Dermis microvascular lymphatic vessel endothelial cell (primary cell): Measurements from ENCODE around the gene SLC2A9. TPM values are rescaled to one million over a fixed set of nuclear protein-coding genes. Genes with fewer than 3 reads are reported as not detected.

Experiments
- DNase-seq, 2 donors: peaks; one replicate each; pipeline versions ENCODE4 v3.0.0 to v3.0.0-alpha.2; 2010; ENCODE audit warnings: low read depth in 2 of 2
- total RNA-seq: library from RNA; depleted of rRNA; stranded (reverse); fragments of >200 nt; gene quantifications from 2 replicates; pipeline ENCODE4 v1.2.1, GENCODE V29; 2014

SLC2A9 gene
- total RNA-seq, 1 donor from 2014 or later, result 0.90 TPM

DNA sequence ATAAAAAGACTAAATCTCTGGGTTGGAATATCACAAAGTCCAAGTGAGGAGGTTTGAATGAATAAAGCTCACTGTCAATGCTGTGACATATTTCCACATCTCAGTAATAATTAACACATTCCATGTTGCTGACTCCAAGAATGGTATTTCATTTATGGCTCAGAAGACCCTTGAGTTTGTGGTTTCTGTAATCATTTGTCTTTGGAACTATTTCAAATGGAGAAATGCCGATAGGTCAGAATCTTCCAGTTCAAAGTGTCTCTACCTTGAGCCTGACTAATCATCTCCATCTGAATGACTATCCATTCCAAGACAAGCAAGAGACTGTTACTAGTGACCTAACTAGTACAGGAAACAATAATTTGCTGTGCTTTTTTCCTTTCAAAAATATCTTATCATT, 24.2 kb upstream of the SLC2A9 start:
- DNase-seq, result no peak

DNA sequence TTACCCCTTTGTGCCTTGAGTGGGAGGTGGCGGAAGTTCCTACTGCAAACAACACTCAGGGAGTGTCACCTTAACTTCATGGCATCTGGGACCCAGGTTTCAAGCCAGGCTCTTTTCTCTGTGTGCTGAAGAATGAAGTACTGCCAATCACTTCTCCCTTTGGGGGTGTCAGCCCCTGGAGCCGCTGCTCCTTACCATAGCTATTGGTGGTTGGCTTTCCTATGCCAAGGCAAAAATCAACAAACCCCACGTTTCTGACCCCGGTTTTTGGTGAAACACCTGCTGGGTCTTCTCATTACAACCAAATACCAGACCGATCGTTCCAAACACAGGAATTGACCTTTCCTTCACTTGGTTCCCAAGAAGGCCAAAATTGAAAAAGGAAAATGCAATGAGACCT, 19.7 kb upstream of the SLC2A9 start:
- DNase-seq, result no peak

DNA sequence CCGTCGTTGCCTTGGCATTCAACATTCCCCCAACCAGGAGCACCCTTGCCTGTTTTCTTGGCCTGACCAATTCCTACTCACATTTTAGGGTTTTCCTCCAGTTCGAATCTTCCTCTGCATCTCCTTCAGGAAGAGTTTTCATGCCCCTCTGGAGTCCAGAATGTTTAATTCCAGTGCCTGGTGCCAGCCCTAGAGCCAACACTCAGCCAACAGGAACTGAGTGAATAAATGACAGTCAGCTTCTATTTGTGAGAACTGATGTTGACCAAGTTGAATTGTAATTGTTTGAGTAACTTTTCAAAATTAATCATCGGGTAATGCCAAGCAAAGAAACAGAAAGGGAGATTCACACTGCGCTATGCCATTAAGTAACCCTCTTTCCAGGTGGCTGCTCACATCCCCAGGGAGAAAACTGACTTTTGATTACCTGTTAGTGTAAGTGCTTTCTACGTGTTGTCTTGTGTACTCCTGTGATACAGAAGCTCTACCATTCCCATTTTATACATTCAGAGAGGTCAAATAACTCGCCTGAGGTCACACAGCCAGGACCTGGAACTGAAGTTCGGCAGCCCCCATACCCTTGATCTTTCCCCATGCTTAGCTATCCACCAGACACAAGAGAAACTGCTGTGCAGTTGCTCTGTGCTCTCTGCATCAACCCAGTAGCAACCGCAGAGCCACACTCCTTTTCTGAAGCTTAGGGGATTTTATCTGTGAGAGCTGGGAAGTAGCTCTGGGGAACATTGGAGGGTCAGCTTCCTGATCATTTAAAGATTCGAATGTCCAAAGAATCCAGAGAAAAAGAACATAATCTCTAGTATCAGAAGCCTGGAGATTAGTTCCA, 19.0 kb upstream of the SLC2A9 start:
- DNase-seq, result no peak

DNA sequence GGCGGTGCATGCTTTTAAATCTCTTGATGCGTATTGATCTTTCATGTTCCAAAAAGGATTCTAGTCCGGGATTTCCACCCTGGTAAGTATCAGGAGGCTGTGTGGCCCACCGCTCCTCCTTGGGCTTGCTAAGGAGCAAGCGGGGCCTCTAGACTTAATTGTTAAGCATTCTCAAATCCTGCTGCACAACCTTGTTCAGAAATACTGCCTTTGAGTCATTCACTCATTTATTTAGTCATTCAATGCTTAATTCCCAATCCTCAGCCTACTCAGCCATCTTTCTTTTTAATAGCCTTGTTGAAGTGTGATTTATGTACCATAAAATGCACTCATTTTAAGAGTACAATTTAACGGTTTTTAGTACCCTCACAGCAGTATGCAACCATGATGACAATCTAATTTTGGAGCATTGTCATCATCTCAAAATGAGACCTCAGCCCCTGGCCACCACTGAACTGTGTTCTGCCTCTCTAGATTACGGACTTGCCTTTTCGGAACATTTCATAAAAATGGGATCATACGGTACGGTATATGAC, 15.6 kb upstream of the SLC2A9 start:
- DNase-seq, result no peak

DNA sequence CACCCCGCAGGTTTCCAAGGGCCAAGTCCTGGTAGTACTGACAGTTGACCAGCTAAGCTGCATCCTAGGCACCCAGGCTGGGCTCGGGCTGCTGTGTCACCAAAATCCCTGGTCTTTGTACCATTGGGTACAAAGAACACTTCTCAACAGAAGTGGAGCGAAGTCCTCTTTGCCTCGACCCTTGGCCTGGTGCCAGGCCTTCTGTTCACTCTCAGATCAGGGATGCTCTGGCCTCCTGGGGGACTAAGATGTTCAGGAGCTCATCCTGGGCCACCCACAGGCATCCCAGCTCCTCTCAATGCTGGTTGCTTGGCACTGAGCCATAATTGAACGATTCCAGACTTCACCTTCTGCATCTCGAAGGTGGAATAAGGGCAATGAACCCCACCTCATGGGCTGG, 13.8 kb upstream of the SLC2A9 start:
- no peak for DNase-seq

DNA sequence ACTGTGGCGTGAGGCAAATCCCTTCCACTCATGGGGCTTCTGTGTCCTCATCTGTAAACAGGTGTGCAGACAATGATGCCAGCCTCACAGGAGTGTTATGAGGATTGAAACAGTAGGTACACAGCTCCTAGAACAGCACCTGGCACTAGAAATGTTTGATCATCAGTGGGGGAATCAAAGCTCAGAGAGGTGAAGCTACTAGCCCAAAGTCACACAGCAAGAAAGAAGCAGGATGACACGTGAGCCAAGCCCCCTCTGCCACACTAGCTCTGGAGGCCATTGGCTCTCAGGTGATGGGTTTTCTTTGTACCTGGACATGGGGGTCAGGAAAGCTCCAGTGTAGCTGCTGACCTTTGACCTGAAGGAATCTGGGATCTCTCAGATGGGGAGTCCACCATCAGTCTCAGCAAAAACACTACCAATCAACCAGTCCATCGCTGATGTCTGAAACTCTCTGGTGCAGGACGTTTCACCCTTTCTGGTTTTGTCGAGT, 13.4 kb upstream of the SLC2A9 start:
- DNase-seq, result no peak

DNA sequence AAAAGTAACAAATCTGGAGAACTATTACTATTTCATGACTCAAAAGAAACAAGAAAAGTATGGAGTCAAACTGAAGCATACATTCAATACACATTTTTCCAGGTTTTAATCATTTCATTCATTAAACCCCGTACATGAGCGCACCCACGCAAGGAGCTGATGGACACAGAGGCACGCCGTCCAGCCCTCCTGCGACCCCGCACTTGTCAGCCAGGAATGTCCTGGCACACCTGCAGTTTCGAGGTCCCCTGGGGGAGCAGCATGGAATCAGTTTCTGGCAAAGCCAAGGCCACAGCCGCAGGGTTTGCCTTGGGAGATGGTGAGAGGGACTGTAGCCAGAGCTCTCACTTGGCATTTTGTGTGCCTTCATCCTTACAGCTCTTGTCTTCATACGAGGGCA, 12.8 kb upstream of the SLC2A9 start:
- no peak for DNase-seq

DNA sequence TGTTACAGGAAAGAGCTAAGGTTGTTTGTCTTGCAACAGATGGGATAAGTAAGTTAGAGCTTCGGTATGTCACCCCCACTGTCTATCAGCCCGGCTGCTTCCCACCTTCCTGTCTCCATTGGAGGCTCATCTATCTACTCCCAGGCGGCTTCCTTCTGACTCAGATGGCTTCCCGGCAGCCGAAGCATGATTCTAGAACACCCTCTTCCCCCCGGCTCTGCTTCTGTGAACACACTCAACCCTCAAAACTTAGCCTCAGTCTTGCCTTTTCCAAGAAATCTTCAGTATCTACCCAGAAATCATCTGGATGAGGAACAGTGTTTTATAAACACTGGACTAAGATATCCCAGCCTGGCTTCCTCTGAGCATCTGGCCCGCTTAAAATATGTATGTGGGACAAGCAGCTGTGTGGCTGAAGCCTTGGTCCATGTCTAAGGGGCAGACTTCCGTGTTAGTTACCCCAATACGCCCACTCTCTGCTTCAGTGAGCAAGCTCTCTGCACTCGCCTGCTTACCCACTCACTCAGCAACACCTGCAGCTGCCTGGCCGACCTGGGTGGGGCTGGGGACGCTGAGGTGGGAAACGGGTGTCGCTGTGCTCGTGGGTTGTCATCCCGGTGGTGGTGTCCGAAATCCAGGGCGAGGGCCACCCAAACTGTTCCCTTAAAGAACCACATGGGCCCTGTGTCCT, 12.0 kb upstream of the SLC2A9 start:
- peak in 1 of 2 donors; percentile 63 for DNase-seq

DNA sequence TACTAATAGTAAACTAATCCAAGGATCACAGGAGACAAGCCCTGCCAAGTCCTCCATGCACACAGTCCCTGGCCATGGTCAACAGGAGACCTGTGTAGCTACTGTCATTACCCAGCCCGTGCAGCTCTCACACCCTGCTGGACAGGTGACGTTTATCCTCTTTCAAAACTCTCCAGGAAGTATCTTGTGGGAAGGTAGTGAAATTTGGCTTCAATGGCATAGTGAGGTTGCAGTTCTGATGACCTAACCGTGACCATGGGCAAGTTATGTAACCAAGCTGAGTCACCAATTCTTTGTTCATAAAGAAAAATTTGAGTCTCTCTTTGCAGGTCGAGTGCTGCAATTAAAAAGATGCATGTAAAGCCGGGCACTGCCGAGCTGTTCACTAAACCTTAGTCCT, 11.3 kb upstream of the SLC2A9 start:
- peak; percentile 59 to 77 for DNase-seq

DNA sequence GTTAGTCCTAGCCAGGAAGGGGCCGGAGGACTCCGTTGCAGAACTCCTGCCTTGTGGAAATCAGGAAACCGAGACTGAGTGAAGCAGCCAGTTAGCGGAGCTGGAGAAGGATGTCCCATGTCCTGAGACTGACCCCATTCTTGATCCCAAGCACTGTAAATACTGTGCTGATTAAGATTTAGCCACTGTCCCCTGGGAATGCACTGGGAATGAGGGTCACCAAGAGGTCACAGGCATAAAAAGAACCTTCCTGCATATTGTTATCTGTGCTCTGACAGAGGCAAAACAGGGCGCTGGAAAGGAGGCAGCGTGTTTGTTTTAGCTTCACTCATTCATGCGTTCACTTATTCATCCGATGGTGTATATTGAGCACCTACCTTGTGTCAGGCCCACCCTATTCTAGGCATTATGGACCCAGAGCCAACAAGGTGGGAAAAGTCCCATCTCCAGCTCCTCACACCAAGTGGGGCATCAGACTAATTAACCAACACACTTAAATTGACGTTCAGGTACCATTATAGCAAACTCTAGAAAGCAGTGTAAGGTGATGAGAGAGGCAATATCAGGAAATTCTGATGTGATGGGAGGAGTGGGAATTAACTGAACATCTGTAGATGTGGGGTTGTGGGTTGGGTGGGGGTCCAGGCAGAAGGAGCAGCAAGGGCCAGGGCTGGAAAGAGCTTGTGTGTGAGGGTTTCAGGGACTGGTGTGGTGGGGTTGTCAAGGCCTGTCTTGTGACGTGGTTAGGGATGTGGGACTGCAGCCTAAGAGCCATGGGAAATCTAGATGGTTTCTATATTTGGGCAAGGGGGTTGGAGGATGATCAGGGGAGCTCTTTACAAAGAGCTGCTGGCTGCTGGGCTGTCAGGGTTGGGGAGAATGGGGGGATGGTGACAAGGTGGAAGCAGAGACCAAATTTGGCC, 10.6 kb upstream of the SLC2A9 start:
- DNase-seq, result peak in 1 of 2 donors; percentile 37

DNA sequence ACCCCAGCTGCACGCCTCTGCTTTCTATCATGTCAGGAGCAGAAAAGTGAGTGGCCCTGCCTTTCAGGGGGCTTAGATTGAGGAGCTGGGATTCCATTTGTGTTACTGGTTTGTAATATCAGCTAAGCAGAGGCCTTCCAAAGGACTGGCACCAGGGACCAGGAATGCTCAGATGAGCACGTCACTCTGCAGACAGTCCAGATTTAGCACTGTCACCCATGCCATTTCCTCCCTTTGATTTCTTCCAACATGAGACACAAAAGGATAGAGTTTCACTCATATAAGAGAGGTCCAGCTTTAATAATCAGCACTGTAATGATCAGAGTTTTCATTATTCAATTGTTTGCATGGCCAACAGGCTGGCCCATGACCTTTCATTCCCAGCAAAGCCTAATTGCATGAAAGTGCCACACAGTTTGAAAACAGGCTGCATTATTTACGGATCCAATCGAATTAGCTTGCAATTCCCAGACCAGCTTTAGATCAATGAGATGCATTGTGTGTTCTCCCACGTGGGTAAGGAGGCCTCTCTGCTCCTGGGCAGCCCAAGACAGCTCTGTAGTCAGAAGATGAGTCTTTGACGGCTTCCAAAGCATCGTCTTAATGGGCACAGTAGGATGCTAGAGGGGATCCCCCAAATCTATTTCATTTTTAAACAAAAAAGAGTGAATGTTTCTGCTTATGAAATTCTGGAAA, 9.8 kb upstream of the SLC2A9 start:
- DNase-seq, result no peak

DNA sequence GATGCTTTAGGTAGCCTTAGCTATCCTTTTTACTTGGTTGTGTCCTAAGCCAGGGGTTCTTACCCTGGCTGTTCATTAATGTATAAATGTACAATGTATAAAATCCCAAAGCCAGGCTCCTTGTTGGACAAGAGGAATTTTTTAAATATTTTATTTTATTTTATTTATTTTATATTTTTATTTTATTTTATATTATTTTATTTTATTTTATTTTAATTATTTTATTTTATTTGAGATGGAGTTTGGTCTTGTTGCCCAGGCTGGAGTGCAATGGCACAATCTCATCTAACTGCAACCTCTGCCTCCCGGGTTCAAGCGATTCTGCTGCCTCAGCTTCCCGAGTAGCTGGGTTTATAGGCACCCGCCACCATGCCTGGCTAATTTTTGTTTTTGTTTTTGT, 8.1 kb upstream of the SLC2A9 start:
- no peak for DNase-seq

DNA sequence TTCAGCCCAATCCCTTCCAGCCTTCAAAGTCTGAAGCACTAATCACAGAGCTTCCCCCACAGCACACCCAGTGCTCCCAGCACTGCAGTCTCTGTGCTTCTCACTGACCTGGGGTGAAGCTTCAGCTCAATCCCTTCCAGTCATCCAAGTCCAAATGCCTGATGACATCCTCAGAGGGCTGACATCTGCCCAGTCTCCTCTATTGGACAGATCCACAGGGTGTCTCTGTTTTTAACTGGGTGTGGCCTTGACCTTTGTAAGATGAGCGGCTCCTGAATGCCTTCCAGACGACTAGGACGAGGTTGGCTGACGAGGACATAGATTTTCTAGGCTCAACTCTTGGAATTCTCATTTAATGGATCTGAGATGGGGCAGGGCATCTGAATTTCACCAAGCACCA, 7.6 kb upstream of the SLC2A9 start:
- DNase-seq, result no peak

DNA sequence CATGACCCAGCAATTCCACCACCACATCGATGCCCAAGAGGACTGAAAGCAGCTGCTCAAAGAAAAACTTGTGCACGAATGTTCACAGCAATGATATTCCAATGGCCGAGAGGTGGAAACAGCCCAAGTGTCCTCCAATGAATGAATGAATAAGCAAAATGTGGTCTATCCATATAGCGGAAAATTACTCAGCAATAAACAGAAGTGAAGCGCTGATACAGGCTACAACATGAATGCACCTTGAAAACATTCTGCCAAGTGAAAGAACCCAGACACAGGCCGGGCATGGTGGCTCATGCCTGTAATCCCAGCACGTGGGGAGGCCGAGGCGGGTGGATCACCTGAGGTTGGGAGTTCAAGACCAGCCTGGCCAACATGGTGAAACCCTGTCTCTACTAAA, 5.2 kb upstream of the SLC2A9 start:
- DNase-seq, result no peak

DNA sequence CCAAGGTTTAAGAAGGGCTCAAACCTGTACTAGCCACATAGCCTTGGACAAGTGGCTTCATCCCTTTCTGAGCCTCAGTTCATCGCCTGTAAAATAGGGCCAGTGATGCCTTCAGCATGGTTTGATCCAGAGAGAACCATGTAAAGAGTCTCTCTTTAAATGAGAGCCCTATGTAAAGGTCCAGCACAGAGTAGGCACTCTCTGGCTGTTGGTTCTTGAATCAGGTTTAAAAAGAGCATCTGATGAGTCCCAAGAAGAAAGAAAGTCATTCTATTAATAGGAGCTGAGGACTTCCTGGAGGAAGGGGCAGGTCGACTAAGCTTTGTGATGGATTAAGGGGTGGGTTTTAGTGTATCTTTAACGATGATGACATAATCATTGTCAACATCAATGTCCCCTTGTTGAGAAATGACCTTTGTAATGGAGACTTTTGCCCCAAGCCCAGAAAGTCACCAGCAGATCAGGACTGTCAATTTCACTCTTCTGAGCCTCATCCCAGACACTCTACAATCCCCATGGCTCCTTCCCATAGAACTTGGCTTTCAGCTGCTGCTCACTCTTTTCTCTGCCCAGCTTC, 4.0 kb upstream of the SLC2A9 start:
- no peak for DNase-seq

DNA sequence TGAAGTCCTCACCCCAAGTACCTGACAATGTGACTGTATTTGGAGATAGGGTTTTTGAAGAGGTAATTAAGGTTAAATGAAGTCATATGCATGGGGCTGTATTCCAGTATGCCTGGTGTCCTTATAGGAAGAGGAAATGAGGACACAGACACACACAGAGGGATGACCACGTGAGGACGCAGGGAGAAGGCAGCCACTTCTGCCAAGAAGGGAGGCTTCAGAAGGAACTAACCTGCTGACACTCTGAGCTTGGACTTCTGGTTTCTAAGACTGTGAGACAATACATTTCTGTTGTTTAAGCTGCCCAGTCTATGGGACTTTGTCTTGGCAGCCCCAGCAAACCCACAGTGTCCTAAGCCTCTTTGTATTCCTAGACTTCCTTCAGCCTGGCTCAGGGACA, 3.0 kb upstream of the SLC2A9 start:
- no peak for DNase-seq

DNA sequence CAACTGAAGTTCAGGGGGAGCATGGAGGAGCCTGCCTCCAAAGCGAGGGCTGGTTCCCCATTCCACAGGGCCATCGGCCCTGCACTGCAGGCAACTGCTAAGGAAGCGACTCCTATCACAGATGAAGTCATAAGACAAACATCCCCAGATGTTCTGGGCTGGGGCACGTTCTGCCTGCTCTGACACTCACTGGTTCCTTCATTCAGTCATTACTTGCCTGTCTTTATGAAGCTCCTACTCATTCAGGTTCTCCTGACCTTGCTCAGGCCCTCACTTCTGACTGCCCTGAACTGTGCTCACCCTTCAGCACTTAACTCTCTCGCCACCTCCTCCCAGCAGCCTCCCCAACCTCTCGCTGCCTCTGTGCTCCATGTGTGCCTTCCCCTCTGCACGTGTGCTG, 2.5 kb upstream of the SLC2A9 start:
- no peak for DNase-seq

DNA sequence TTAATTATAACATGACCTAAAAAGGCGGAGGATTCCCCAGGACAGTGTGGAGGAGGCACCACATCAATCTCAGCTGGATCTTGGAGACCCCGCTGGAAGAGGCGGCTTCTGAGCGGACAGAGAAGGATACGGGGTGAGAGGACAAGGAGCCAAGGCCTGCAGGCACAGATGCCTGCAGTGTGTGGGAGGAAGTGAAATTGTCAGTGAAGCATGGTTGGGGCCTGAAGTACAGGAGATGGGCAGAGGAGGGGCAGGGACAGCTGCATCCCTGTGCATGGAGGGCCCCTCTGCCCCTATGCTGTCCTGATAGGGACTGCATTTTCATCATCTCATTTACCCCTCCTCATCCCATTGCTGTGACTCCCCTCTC, 1.7 kb upstream of the SLC2A9 start:
- no peak for DNase-seq

DNA sequence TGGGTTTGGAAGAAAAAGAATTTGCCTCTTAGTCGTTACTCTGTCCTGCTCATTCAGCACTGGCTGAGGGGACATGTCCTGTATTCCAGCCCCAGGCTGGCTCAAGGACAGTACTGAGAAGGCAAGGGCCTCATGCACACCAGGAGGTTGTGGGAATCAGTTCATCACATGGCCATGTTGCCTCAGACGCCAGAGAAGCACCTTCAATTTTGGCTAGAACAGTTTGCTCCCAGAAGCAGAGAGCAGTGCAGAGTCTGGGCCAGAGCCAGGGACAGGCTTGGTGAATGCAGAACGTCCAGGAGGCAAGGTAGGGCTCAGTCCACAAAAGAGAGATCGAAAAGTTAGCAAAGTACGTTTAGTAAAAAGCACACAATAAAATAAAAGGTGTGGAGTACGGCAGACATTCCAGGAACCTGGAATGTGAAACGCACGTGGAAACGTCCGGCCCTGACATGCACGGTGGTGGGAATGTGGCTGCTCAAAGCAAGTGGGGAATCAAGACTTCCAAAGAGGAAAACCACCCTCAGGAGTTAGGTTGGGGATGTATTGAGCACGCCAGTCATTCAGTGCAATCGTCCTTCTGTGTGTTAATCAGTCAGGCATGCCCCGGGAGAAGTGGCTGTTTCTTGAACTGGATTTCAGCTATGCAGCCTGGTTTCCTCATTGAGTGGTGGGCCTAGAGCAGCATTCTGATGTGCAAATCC, 1.2 kb upstream of the SLC2A9 start:
- no peak for DNase-seq

DNA sequence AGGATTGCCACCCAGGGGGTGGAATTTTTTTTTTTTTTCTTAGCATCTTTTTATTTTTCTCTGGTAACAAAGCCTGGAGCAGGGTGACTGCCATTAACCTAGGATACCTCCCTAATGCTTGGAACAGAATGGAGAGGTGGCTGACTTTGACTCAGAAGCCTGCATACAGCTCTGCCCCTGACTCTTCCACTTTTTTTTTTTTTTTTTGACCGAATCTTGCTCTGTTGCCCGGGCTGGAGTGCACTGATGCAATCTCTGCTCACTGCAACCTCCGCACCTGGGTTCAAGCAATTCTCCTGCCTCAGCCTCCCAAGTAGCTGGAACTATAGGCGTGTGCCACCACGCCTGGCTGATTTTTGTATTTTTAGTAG, 341 bp upstream of the SLC2A9 start:
- no peak for DNase-seq
